DMS53 treated with DMSO at 0.1 percent for 48 hours (cell line): ENCODE measurements around the gene APLP1.
"Not testable (repeated sequence)": the region's sequence is repeated elsewhere in the genome, so short reads cannot be mapped to it uniquely, and the experiment has no call there.

Experiments
- DNase-seq: peaks from one replicate; lab custom pipeline; 2025; ENCODE audit not compliant: unreplicated experiment; lab: John Stamatoyannopoulos, UW

The APLP1 gene

GRCh38 chr19:35882114-35882832 lies 13.9 kb downstream of the APLP1 start:
- DNase-seq = peak; percentile 87

- DNase-seq = no peak
Measured at GRCh38 chr19:35883882-35884281, 15.5 kb downstream of the APLP1 start.

GRCh38 chr19:35885225-35885738 lies 16.9 kb downstream of the APLP1 start:
- no peak for DNase-seq

GRCh38 chr19:35885904-35886303 lies 17.5 kb downstream of the APLP1 start:
- no peak for DNase-seq

- DNase-seq = no peak
Measured at GRCh38 chr19:35887197-35887596, 18.8 kb downstream of the APLP1 start.

- DNase-seq = no peak
Measured at GRCh38 chr19:35888398-35888797, 20.0 kb downstream of the APLP1 start.

GRCh38 chr19:35889370-35890112 lies 21.2 kb downstream of the APLP1 start:
- DNase-seq = no peak

- DNase-seq = no peak
Measured at GRCh38 chr19:35890113-35890650, 21.8 kb downstream of the APLP1 start.

GRCh38 chr19:35891819-35892218 lies 23.4 kb downstream of the APLP1 start:
- DNase-seq = not testable (repeated sequence)

GRCh38 chr19:35894342-35894741 lies 26.0 kb downstream of the APLP1 start:
- no peak for DNase-seq

- DNase-seq = no peak
Measured at GRCh38 chr19:35895911-35896642, 27.7 kb downstream of the APLP1 start.

GRCh38 chr19:35896643-35897040 lies 28.3 kb downstream of the APLP1 start:
- DNase-seq = no peak

- no peak for DNase-seq
Measured at GRCh38 chr19:35897706-35898451, 29.5 kb downstream of the APLP1 start.

- DNase-seq = no peak
Measured at GRCh38 chr19:35898499-35898809, 30.1 kb downstream of the APLP1 start.

- DNase-seq = peak; percentile 81
Measured at GRCh38 chr19:35899547-35900214, 31.3 kb downstream of the APLP1 start.

- DNase-seq = no peak
Measured at GRCh38 chr19:35901055-35901644, 32.8 kb downstream of the APLP1 start.

GRCh38 chr19:35901854-35902661 lies 33.7 kb downstream of the APLP1 start, which contains the start of gene HCST:
Gene HCST, plus strand, starts transcription at chr19:35902529. Its CDS starts 65 bp downstream, at chr19:35902594.
- no peak for DNase-seq

GRCh38 chr19:35902870-35903475 lies 34.6 kb downstream of the APLP1 start:
- DNase-seq = no peak
